Measurements from ENCODE around the gene RFTN1. TPM values are rescaled to one million over a fixed set of nuclear protein-coding genes. Genes with fewer than 3 reads are reported as not detected.
A peak's percentile ranks its signal among the peaks of the same experiment; 100 is the strongest.

Gene RFTN1
- total and polyA plus RNA-seq, 10 of the 15 experiments (the other 5 are each of a cell fraction or from before 2014, with no cell fraction given) = 20.6 to 213 (median 147) TPM

DNA sequence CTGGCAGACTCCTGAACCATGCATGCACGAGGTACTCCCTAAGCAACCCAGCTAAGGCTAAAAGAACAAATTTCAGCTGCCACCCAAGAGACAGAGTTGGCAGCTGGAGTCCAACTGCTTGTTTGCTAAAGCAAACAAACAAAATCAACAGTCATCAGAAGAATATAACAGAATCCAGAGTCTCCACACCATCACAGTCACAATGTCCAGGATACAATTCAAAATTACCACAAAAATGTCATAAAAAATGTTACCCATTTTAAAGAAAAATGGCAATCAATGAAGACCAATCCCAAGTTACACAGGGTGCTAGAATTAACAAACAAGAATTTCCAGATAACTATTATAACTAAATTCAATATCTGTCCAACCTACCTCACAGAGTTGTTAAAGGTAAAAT lies 42.9 kb downstream of the RFTN1 start:
- CTCF ChIA-PET = no interaction called here
- no peak overlapping the region for H2AFZ ChIP-seq (ENCODE audit: control insufficient read depth, low read depth, low read length)
- 0% methylated on average over 1 of the region's 1 CpG for WGBS (ENCODE audit: insufficient coverage, insufficient replicate concordance, low lambda C conversion rate, missing lambda C conversion rate)
- SMC1A ChIA-PET (ENCODE audit: uncharacterized antibody, unreplicated experiment) = interaction anchor here (1.0 to 3.8 kb wide), 6 partner anchors 12 to 100 kb away, joined by 3 to 23 read pairs (median 6); no protein-coding TSS in a partner anchor
- intact Hi-C loops (cut with micrococcal nuclease; ENCODE audit: unreplicated experiment) (no loop called here), in situ Hi-C loops (cut with MboI) (no loop called here)
- H3K4me1 ChIP-seq (ENCODE audit: control insufficient read depth, insufficient read depth, low read length) = peaks cover 28% of the 10 kb centered on the region
- RAD21 ChIA-PET (ENCODE audit: unreplicated experiment) = no interaction called here
- FAIRE-seq = no peak
- H3K27me3 ChIP-seq (replicated peaks in 1 of 2; ENCODE audit: control insufficient read depth in 2 of 2, insufficient read depth in 2 of 2, low read length in 1 of 2) = no peaks in the 10 kb centered on the region
- H3K79me2 ChIP-seq (ENCODE audit: control insufficient read depth, insufficient read depth, low read length) = peaks cover 69% of the 10 kb centered on the region
- H3K36me3 ChIP-seq (ENCODE audit: control insufficient read depth in 2 of 2, insufficient read depth in 2 of 2, low read length in 1 of 2) = peaks cover 24 to 27% of the 10 kb centered on the region in 2 experiments
- ATAC-seq = no peak
- no peaks in the 10 kb centered on the region for H4K20me1 ChIP-seq (ENCODE audit: control insufficient read depth, insufficient read depth)
- H3K4me2 ChIP-seq (ENCODE audit: control insufficient read depth, insufficient read depth) = no peak overlapping the region
- TF ChIP-seq RUNX3 (IDR thresholded peaks at IDR 0.05; ENCODE audit: low read length) (no peak), TCF12 (IDR thresholded peaks at IDR 0.05; ENCODE audit: low read depth, low read length) (no peak), ZNF217 (IDR thresholded peaks at IDR 0.05) (no peak), NR2C1 (IDR thresholded peaks at IDR 0.05) (no peak), ASH2L (IDR thresholded peaks at IDR 0.05; ENCODE audit: borderline replicate concordance, low read depth) (no peak), CEBPB (IDR thresholded peaks at IDR 0.05; ENCODE audit: borderline replicate concordance in 1 of 2, low read depth in 2 of 2, low read length in 2 of 2) (no peak), BHLHE40 (IDR thresholded peaks at IDR 0.05; ENCODE audit: borderline replicate concordance in 1 of 2, low read depth in 2 of 2, low read length in 1 of 2) (no peak)
- H3K9ac ChIP-seq (ENCODE audit: control insufficient read depth, insufficient read depth, low read length) = no peak overlapping the region
- H3K9me3 ChIP-seq (replicated peaks; ENCODE audit: control insufficient read depth, insufficient read depth, low read length) = peaks cover 11% of the 10 kb centered on the region
- POLR2A ChIA-PET = interaction anchor here (1.0 to 3.4 kb wide), 2 partner anchors 11 to 34 kb away, joined by 3 to 14 read pairs; no protein-coding TSS in a partner anchor
- no peak overlapping the region for H3K27ac ChIP-seq (ENCODE audit: control insufficient read depth, insufficient read depth)
- 0 out of 2 replicates have a peak overlapping the region, but pooled peaks have one; percentile 26 for H3K4me3 ChIP-seq
- DNase-seq (ENCODE audit: low read depth, low spot score) = no peak
- BruUV-seq (replicated peaks) = no TSS peak
